Posterior vena cava (tissue), 2 donors: Measurements from ENCODE around the gene TPT1. TPM values are rescaled to one million over a fixed set of nuclear protein-coding genes. Genes with fewer than 3 reads are reported as not detected.
"Not testable (repeated sequence)": the region's sequence is repeated elsewhere in the genome, so short reads cannot be mapped to it uniquely, and the experiment has no call there.

Experiments
- DNase-seq: peaks from one replicate; pipeline ENCODE4 v3.0.0-alpha.2; 2020; ENCODE audit warnings: low spot score
- intact Hi-C, 2 donors: fragments of 100-400 bp; cut with DNase I; formaldehyde crosslinking; loops; one replicate each; pipeline versions ENCODE4 v1.14.1 to v1.14.2; 2022 to 2023
- total RNA-seq, 2 donors: library from RNA; stranded (reverse); fragmentation: NEBNext Ultra II Directional; extraction: Animal tissue kit (Norgen Biotek cat#: 25700); gene quantifications; one replicate each; pipeline ENCODE4 v1.2.1, GENCODE V29; 2021
- donor health status: DM: yes; HTN: yes; CAD: no.
- donor health status: DM: yes; HTN: yes; CAD: no.

Gene TPT1
- total RNA-seq, 2 donors from 2014 or later: 3,403 to 4,073 TPM

GRCh38 chr13:45316338-45316737 is 24.6 kb downstream of the TPT1 start:
- intact Hi-C loops: no loop called here
- DNase-seq: no peak

- no peak for DNase-seq
Measured at GRCh38 chr13:45315520-45316167, 25.3 kb downstream of the TPT1 start.

DNA sequence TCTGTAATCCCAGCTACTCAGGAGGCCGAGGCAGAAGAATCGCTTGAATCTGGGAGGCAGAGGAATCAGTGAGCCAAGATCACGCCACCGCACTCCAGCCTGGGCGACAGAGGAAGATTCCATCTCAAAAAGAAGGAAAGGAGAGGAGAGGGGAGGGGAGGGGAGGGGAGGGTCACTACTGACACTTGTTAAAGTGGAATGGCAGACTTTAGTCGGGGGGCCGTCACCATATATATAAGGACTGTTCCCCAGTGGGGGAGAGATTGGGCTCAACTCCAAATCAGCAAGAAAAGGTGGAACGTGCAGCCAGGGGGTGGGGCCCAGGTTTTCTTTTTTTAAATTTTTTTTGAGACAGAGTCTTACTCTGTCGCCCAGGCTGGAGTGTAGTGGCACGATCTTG is 26.2 kb downstream of the TPT1 start:
- intact Hi-C loops: no loop called here

More at GRCh38 chr13:45315520-45316167, 25.3 kb downstream of the TPT1 start:
- intact Hi-C loops: no loop called here

DNA sequence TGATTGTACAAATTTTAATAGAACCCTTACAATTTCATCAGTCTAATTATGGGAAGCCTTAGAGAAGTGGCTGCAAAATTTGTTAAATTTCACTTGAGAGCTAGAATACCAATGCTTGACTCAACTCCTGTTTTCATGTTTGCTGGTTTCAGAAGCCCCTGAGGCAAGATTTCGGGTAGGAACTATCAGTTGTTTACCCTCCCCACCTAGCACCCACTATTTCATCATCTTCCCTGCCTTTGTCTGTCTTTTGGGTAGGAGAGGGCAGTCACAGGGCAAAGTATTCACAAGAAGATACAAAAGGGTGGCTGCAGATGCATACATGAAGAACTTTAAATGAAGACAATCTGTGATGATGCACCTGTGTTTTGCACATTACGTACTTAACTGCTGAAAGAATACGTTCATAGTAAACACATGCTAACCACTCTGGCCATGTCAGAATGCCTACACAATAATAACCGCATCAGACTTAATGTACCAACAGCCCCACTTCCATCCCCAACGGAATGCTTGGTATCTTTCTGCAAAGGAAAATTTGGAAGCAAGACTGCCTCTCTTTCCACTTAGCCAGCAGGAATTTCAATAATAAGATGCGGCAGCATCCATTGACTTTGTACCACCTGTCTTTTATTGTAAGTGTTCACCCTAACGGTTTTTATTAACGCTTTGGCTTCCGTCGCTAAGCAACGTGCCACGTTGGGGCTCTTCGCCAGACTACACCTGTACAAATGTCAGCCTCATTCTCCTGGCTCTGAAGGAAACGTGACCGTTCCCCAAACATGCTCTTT is 30.4 kb downstream of the TPT1 start:
- DNase-seq: no peak
- intact Hi-C loops: no loop called here

More for the DNA sequence above, 26.2 kb downstream of the TPT1 start:
- DNase-seq: no peak

GRCh38 chr13:45306966-45307365 is 34.0 kb downstream of the TPT1 start:
- no peak for DNase-seq
- intact Hi-C loops: loop anchor here (5.0 to 10.0 kb wide), 2 partner anchors 255 to 262 kb away; no protein-coding TSS in a partner anchor

GRCh38 chr13:45305079-45305478 is 35.9 kb downstream of the TPT1 start:
- DNase-seq: no peak
- intact Hi-C loops: loop anchor here (5.0 to 10.0 kb wide), 2 partner anchors 253 to 260 kb away; no protein-coding TSS in a partner anchor

DNA sequence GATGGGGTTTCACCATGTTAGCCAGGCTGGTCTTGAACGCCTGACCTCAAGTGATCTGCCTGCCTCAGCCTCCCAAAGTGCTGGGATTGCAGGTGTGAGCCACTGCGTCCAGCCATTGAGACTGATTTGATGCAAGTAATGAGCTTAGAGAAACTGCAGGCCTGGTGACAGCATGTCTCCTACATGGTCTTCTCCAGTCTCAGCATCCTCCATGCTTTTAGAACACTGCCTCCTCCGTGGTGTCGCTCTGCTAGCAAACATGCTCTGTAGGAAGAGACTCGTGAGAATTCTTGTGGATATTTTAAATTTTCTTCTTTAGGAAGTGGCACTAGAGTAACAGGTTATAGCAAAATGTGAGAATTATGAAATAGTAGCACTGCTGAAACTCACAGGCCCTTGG is 37.1 kb downstream of the TPT1 start:
- DNase-seq: no peak
- intact Hi-C loops: loop anchor here in 1 of 2 donors (10.0 kb wide), 1 partner anchor 259 kb away; no protein-coding TSS in a partner anchor

DNA sequence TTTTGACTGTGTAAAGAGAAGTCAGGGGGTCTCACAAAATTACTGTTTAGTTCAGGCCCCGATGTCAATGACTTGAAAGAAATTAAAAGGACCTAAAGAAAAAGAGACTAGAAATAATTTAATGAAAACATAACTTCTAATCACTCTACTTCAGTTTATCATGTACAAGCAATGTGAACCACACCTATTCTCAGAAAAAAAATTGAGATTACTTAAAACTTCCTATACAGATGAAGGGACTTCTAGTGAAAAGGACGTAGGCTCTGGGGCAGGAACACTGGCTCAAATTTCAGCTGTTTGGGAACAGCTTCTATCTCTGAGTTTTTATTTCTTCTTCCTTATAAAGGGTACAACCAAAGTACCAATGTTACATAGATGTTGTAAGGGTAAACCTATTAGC is 38.0 kb downstream of the TPT1 start:
- DNase-seq: no peak
- intact Hi-C loops: loop anchor here in 1 of 2 donors (10.0 kb wide), 1 partner anchor 258 kb away; no protein-coding TSS in a partner anchor

DNA sequence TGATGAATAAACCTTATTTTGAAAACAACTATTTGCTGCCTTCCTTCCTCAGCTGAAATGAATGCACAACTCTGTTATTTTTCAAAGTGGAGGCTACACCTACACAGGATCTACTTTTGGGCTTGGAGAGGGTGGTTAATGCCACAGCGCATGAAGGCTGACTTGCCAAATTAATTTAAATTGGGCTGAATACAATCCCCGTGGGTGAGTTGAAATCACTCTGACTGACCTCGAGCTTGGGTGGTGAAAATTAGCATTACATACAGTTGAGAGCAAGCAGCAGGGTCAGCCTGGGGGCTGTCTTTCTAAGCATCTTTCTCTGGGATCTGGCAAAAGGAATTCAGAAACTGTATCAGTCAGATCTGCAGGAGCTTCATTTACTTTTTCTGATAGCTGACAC is 38.5 kb downstream of the TPT1 start:
- intact Hi-C loops: loop anchor here in 1 of 2 donors (10.0 kb wide), 1 partner anchor 258 kb away; no protein-coding TSS in a partner anchor
- no peak for DNase-seq

DNA sequence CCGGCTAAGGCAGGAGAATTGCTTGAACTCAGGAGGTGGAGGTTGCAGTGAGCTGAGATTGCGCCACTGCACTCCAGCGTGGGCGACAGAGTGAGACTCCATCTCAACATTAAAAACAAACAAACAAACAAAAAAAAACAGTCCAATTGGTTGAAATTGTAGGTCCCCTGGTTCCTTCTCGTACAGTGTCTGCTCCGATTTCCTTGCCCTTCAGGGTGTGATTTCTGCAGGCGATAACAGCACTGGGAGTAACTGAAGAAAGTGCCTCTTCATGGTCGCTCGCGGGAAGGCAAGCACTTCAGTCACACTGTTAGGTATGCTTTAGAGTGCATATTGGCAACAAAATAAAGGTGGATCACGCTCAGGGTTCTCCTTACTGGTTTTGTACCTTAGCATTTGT is 39.7 kb downstream of the TPT1 start:
- no peak for DNase-seq

DNA sequence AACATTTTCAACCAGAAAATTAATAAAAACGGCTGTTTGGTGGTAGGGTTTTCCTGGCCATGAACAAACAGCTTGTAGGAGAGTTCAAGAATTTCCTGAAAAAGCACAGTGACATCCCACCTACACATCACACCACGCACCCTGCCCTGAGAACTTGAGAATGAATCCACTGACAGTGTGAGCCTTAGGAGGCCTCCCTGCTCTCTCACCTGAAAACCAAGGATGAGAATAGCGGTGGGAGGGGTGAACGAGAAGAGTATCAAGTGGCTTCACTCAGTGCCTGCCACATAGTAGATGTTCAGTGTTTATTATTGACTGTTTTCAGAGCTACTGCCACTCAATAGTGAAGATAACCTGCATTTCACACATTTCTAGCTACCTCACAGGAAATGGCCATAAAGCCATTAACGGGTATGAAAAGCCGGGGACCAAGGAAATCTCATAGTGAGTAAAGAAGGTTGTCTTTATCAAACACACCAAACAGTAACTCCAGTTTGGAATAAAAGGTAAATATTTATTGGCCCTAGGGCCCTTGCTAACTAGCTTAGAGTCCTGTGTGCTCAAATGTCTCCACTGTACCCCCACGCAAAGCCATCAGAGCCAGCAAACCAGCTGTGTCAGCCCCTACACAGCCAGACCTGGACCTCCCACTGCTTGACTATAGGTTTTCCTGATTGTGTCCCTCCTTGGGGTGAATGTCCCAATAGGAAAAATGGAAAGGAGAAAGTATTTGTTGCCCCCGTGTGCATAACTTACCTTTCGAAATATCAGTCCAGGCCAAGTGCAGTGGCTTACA is 40.6 kb downstream of the TPT1 start:
- intact Hi-C loops: loop anchor here in 1 of 2 donors (10.0 kb wide), 1 partner anchor 256 kb away; no protein-coding TSS in a partner anchor
- DNase-seq: no peak

More for the DNA sequence above, 39.7 kb downstream of the TPT1 start:
- intact Hi-C loops: loop anchor here in 1 of 2 donors (10.0 kb wide), 1 partner anchor 256 kb away; no protein-coding TSS in a partner anchor

DNA sequence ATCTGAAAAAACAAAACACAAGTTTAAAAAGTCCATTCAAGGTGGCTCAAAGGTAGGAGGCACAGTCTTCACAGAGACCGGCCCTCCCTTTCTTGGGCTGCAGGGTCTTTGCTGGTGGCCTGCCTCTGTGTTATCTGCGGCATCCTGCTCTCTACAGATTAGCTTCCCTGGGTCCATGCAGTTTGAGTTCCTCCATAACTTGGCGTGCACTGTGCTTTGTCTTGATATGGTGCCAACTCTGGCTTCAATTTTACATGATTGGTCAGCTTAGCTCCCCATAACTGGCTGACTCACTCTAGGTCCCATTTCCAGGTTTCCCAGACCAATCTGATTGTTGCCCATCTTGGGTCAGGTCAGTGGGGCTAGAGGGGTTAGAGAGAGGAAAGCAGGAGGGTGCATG is 41.8 kb downstream of the TPT1 start:
- intact Hi-C loops: loop anchor here in 1 of 2 donors (10.0 kb wide), 1 partner anchor 84 kb away; no protein-coding TSS in a partner anchor
- no peak for DNase-seq

DNA sequence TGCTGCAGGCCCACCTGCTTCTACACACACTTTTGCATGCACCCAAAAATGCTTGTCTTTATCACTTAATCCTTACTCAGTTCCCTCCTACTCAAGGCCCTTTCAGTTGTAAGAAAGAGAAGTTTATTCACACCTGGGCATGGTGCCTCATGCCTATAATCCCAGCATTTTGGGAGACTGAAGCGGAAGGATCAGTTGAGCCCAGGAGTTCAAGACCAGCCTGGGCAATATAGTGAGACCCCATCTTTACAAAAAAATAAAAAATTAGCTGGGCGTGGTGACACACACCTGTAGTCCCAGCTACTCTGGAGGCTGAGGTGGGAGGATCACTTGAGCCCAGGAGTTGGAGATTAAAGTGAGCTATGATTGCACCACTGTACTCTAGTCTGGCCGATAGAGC is 42.4 kb downstream of the TPT1 start:
- not testable (repeated sequence) for DNase-seq
- intact Hi-C loops: loop anchor here in 1 of 2 donors (10.0 kb wide), 1 partner anchor 84 kb away; no protein-coding TSS in a partner anchor

GRCh38 chr13:45298206-45298505 is 42.8 kb downstream of the TPT1 start:
- intact Hi-C loops: loop anchor here in 1 of 2 donors (10.0 kb wide), 1 partner anchor 83 kb away; no protein-coding TSS in a partner anchor
- no peak for DNase-seq

- intact Hi-C loops: loop anchor here in 1 of 2 donors (10.0 kb wide), 1 partner anchor 83 kb away; no protein-coding TSS in a partner anchor
- no peak for DNase-seq
Measured at GRCh38 chr13:45297456-45298205, 43.4 kb downstream of the TPT1 start.

GRCh38 chr13:45296259-45296658 is 44.7 kb downstream of the TPT1 start:
- DNase-seq: no peak
- intact Hi-C loops: loop anchor here in 1 of 2 donors (10.0 kb wide), 1 partner anchor 81 kb away; no protein-coding TSS in a partner anchor

DNA sequence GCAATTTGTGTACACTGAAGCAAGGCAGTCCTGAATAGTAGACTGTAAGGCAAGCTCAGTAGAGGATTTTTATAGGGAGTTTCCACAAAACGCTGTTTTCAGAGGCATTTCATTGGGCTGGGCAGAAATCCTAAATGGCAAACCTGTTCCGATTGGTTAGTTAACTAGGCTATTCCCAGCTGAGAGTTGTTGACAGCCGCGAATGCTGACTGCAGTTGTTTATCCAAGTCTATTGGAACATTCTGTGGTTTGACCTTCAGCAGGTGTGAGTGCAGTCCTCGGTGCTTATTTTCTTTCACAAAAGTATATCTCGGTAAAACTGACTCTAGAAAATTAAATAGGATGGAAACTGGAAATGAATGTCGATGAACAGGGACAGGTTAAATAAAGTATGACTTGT is 45.4 kb downstream of the TPT1 start:
- intact Hi-C loops: loop anchor here in 1 of 2 donors (10.0 kb wide), 1 partner anchor 81 kb away; no protein-coding TSS in a partner anchor

DNA sequence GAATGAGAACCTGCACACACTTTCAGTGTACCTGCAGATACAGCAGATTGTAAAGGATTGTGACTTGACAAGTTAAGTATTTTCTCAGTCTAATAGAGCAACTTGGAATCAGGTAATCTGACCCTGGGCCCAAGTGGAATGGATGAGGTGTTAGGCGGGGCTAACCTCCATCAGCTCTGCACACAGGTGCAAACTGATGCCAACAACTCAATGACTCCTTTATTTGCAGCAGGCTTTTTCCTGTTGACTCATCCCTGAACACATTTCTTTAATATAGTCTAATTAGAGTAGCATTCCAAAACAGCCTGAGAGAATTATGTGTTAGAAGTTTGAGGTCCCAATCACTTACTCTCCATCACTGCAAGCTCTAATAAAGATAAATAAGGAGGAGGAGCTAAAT is 48.8 kb downstream of the TPT1 start:
- no peak for DNase-seq
- intact Hi-C loops: loop anchor here in 1 of 2 donors (10.0 kb wide), 1 partner anchor 77 kb away; no protein-coding TSS in a partner anchor

More for the DNA sequence above, 45.4 kb downstream of the TPT1 start:
- DNase-seq: no peak
